Endothelial cell of umbilical vein (primary cell): ENCODE data around the gene MARK1.

Experiments used
- JUN ChIP-seq: IDR thresholded peaks from 2 replicates; pipeline ENCODE4 v1.6.1; 2011; ENCODE audit warnings: borderline replicate concordance, low read depth; ENCODE audit not compliant: insufficient read length, insufficient read depth
- MYC ChIP-seq: IDR thresholded peaks from one replicate; pipeline ENCODE4 v1.6.1; 2011; ENCODE audit warnings: mild to moderate bottlenecking, low read depth, low read length
- TF ChIP-seq, protein P1 (sequence below), 2 donors: IDR thresholded peaks; 1 replicate in 1 of 2; 2 replicates in 1 of 2; pipeline ENCODE4 v1.5.1; 2011; ENCODE audit warnings: low read length in 2 of 2, mild to moderate bottlenecking in 2 of 2, moderate library complexity in 2 of 2, control low read depth in 1 of 2, inconsistent platforms in 1 of 2, low read depth in 1 of 2; ENCODE audit not compliant: insufficient read depth in 1 of 2; ENCODE audit errors: extremely low read depth in 1 of 2

DNA sequence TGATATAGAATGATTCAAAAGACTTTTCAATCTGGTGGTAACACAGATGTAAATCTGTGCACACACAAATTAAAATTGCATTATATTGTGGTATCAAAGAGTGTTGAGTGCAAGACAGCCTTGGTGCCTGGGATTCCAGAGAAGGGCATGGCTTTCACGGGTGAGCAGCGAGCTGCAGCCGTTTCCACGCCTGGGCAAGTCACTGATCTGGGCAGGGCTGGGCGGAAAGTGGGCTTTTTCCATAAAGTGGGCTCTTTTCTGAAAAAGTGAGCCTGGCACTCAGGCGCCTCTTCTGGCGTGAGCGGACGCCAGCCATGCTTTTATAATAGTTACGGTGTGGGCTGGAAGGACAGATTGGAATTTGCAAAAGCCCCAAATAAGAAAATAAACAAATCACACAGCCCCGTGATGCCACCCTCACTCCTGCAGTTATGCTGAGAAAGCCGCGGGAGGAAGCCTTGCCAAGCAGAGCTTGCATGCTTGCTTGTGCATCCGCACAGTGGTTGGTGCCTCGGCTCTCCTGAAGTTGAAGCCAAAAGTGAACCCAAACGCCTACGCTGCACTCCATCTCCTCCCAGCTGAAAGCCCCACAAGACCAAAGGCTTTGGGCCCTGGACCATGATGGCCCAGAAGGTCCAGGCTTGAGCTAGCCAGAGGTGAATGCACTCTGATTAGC is 155.1 kb downstream of the MARK1 start:
- TF ChIP-seq MYC: no peak
- no peak for TF ChIP-seq JUN
- TF ChIP-seq, protein P1, sequence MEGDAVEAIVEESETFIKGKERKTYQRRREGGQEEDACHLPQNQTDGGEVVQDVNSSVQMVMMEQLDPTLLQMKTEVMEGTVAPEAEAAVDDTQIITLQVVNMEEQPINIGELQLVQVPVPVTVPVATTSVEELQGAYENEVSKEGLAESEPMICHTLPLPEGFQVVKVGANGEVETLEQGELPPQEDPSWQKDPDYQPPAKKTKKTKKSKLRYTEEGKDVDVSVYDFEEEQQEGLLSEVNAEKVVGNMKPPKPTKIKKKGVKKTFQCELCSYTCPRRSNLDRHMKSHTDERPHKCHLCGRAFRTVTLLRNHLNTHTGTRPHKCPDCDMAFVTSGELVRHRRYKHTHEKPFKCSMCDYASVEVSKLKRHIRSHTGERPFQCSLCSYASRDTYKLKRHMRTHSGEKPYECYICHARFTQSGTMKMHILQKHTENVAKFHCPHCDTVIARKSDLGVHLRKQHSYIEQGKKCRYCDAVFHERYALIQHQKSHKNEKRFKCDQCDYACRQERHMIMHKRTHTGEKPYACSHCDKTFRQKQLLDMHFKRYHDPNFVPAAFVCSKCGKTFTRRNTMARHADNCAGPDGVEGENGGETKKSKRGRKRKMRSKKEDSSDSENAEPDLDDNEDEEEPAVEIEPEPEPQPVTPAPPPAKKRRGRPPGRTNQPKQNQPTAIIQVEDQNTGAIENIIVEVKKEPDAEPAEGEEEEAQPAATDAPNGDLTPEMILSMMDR (IDR thresholded peaks at IDR 0.05; ENCODE audit: extremely low read depth in 1 of 2, insufficient read depth in 1 of 2, low read depth in 1 of 2, low read length in 2 of 2): no peak
